GM23338 (cell line): Measurements from ENCODE around the gene WDR76. TPM values are rescaled to one million over a fixed set of nuclear protein-coding genes. Genes with fewer than 3 reads are reported as not detected.

Source experiments
- ATAC-seq: fragments of 200-7000 bp; cut with Tn5 transposase; 3 replicates; pipeline ENCODE4 v1.9.1; 2020
- DNase-seq: peaks from one replicate; pipeline ENCODE4 v3.0.0-alpha.2; 2015; ENCODE audit warnings: low spot score
- H2AFZ ChIP-seq: fragments of 200-600 bp; sonication (generic); 2 replicates; pipeline ENCODE4 v1.8.0; 2016; ENCODE audit warnings: antibody characterized with exemption, mild to moderate bottlenecking, moderate library complexity
- H3F3A ChIP-seq: fragments of 200-600 bp; sonication (generic); replicated peaks from 2 replicates; pipeline ENCODE4 v1.8.0; 2017; ENCODE audit warnings: antibody characterized with exemption, mixed run types, low read depth
- H3K27ac ChIP-seq: fragments of 200-600 bp; sonication (generic); 2 replicates; pipeline ENCODE4 v1.6.1; 2016; ENCODE audit warnings: low read depth
- H3K27me3 ChIP-seq: fragments of 200-600 bp; sonication (generic); 2 replicates; pipeline ENCODE4 v1.8.0; 2016; ENCODE audit warnings: mild to moderate bottlenecking, mixed run types, moderate library complexity; ENCODE audit not compliant: insufficient read depth
- H3K36me3 ChIP-seq: fragments of 200-600 bp; sonication (generic); 2 replicates; pipeline ENCODE4 v1.8.0; 2016; ENCODE audit warnings: mild to moderate bottlenecking; ENCODE audit not compliant: insufficient read depth
- H3K4me1 ChIP-seq: fragments of 200-600 bp; sonication (generic); 2 replicates; pipeline ENCODE4 v1.8.0; 2016; ENCODE audit warnings: mild to moderate bottlenecking, moderate library complexity; ENCODE audit not compliant: insufficient read depth
- H3K4me2 ChIP-seq: fragments of 200-600 bp; sonication (generic); 2 replicates; pipeline ENCODE4 v1.7.1; 2017; ENCODE audit warnings: mixed run types
- H3K4me3 ChIP-seq: fragments of 200-600 bp; sonication (generic); 2 replicates; pipeline ENCODE4 v1.6.1; 2016; ENCODE audit warnings: mixed run types
- H3K79me2 ChIP-seq: fragments of 200-600 bp; sonication (generic); replicated peaks from 2 replicates; pipeline ENCODE4 v1.8.0; 2017; ENCODE audit warnings: mild to moderate bottlenecking; ENCODE audit not compliant: insufficient read depth
- H3K9me2 ChIP-seq: fragments of 200-600 bp; sonication (generic); 2 replicates; pipeline ENCODE4 v1.8.0; 2017; ENCODE audit not compliant: insufficient read depth
- H4K20me1 ChIP-seq: fragments of 200-600 bp; sonication (generic); replicated peaks from 2 replicates; pipeline ENCODE4 v1.8.0; 2017; ENCODE audit warnings: mild to moderate bottlenecking; ENCODE audit not compliant: insufficient read depth
- H3K27ac Mint-ChIP-seq: 2 replicates; pipeline ENCODE4 v1.8.0; 2020; ENCODE audit warnings: inconsistent platforms, mild to moderate bottlenecking, moderate library complexity, mixed read lengths
- H3K27me3 Mint-ChIP-seq: 3 replicates; pipeline ENCODE4 v1.8.0; 2022; ENCODE audit warnings: low read depth, mild to moderate bottlenecking, moderate library complexity, mixed read lengths, inconsistent platforms; ENCODE audit not compliant: insufficient read depth, poor library complexity
- H3K36me3 Mint-ChIP-seq: 3 replicates; pipeline ENCODE4 v1.8.0; 2021; ENCODE audit warnings: low read depth, mild to moderate bottlenecking, inconsistent platforms, moderate library complexity, mixed read lengths
- H3K4me1 Mint-ChIP-seq: 3 replicates; pipeline ENCODE4 v1.8.0; 2020; ENCODE audit warnings: mild to moderate bottlenecking, inconsistent platforms, mixed read lengths
- H3K4me3 Mint-ChIP-seq: 3 replicates; pipeline ENCODE4 v1.8.0; 2021; ENCODE audit warnings: moderate library complexity, mild to moderate bottlenecking, inconsistent platforms, mixed read lengths
- H3K9me3 Mint-ChIP-seq: 3 replicates; pipeline ENCODE4 v1.8.0; 2020; ENCODE audit warnings: moderate library complexity, mild to moderate bottlenecking, inconsistent platforms, mixed read lengths
- CREB1 ChIP-seq: fragments of 250-450 bp; sonication (Bioruptor Pico); IDR thresholded peaks from 2 replicates; pipeline ENCODE4 v1.5.0; 2020; ENCODE audit warnings: low read depth, mild to moderate bottlenecking, moderate library complexity
- CTCF ChIP-seq, 2 experiments: fragments of 200-600 bp in 1 of 2; sonication (generic) in 1 of 2; conservative IDR thresholded peaks; 2 replicates each; pipeline versions ENCODE4 v1.5.1 to v1.6.1; 2016 to 2017; ENCODE audit warnings: antibody characterized with exemption in 2 of 2, low read depth in 2 of 2, mild to moderate bottlenecking in 2 of 2, moderate library complexity in 1 of 2
- ETS1 ChIP-seq: IDR thresholded peaks from 2 replicates; pipeline ENCODE4 v1.6.1; 2016; ENCODE audit warnings: antibody characterized with exemption
- EZH2 ChIP-seq: fragments of 200-600 bp; sonication (generic); IDR thresholded peaks from one replicate; pipeline ENCODE4 v1.8.0; 2017; ENCODE audit warnings: antibody characterized with exemption, mild to moderate bottlenecking, low read depth; ENCODE audit not compliant: unreplicated experiment
- EZH2phosphoT487 ChIP-seq: fragments of 200-600 bp; sonication (generic); IDR thresholded peaks from one replicate; pipeline ENCODE4 v1.8.1; 2018; ENCODE audit warnings: antibody characterized with exemption; ENCODE audit not compliant: unreplicated experiment
- JUNB ChIP-seq: IDR thresholded peaks from one replicate; pipeline ENCODE4 v1.6.1; 2016; ENCODE audit warnings: antibody characterized with exemption; ENCODE audit not compliant: unreplicated experiment
- NANOG ChIP-seq: IDR thresholded peaks from 2 replicates; pipeline ENCODE4 v1.6.1; 2016; ENCODE audit warnings: antibody characterized with exemption, borderline replicate concordance
- POLR2AphosphoS5 ChIP-seq: IDR thresholded peaks from 2 replicates; pipeline ENCODE4 v1.6.1; 2016; ENCODE audit warnings: antibody characterized with exemption, low read depth
- ZNF114 ChIP-seq: fragments of 250-450 bp; sonication (Bioruptor Pico); IDR thresholded peaks from 2 replicates; pipeline ENCODE4 v1.5.0; 2020; ENCODE audit warnings: mild to moderate bottlenecking, moderate library complexity
- ZNF331 ChIP-seq: fragments of 250-450 bp; sonication (Bioruptor Pico); IDR thresholded peaks from 2 replicates; pipeline ENCODE4 v1.5.0; 2020; ENCODE audit warnings: low read depth, mild to moderate bottlenecking, moderate library complexity
- polyA plus RNA-seq: library from polyadenylated mRNA; unstranded; fragments of >200 nt; fragmentation: Nextera tagmentation; extraction: Ambion mirVana; gene quantifications from 2 replicates; pipeline ENCODE4 v1.2.1, GENCODE V29; 2016
- total RNA-seq: library from RNA; depleted of rRNA; stranded (reverse); fragments of >200 nt; shearing (Covaris generic); gene quantifications from 2 replicates; pipeline ENCODE4 v1.2.3, GENCODE V29; 2014
- TF ChIP-seq, protein P1 (sequence below): IDR thresholded peaks from one replicate; pipeline ENCODE4 v1.6.1; 2018; ENCODE audit warnings: antibody characterized with exemption; ENCODE audit not compliant: unreplicated experiment

Gene WDR76
- total and polyA plus RNA-seq, 2 experiments from 2014 or later, result 9.7 to 17.8 TPM

DNA sequence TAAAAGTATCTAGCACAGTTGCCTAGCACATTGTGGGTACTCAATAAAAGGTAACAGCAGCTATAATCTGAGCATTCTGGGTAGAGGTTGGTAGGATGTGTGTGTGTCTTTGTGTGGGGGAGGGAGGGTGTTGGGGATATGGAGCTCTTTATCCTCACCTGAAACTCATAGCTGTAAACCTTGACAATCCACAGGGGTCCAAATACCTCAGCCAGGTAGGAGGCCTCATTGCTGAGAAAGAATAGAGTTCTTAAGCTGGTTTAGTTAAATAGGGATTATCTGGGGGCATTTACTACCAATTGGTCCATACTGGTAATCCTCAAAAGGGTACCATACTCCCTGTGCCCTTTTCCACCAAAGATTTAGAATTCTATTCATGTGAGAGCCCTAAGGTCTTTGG lies 30.8 kb upstream of the WDR76 start (continued):
- TF ChIP-seq EZH2 (no peak), NANOG (no peak), JUNB (no peak), ZNF331 (CRISPR knock-in tag) (no peak), ETS1 (no peak), ZNF114 (CRISPR knock-in tag) (no peak), POLR2AphosphoS5 (no peak), CTCF (conservative IDR thresholded peaks at IDR 0.05; ENCODE audit: low read depth in 2 of 2) (no peak), CREB1 (CRISPR knock-in tag) (no peak), EZH2phosphoT487 (no peak)
- TF ChIP-seq, protein P1, sequence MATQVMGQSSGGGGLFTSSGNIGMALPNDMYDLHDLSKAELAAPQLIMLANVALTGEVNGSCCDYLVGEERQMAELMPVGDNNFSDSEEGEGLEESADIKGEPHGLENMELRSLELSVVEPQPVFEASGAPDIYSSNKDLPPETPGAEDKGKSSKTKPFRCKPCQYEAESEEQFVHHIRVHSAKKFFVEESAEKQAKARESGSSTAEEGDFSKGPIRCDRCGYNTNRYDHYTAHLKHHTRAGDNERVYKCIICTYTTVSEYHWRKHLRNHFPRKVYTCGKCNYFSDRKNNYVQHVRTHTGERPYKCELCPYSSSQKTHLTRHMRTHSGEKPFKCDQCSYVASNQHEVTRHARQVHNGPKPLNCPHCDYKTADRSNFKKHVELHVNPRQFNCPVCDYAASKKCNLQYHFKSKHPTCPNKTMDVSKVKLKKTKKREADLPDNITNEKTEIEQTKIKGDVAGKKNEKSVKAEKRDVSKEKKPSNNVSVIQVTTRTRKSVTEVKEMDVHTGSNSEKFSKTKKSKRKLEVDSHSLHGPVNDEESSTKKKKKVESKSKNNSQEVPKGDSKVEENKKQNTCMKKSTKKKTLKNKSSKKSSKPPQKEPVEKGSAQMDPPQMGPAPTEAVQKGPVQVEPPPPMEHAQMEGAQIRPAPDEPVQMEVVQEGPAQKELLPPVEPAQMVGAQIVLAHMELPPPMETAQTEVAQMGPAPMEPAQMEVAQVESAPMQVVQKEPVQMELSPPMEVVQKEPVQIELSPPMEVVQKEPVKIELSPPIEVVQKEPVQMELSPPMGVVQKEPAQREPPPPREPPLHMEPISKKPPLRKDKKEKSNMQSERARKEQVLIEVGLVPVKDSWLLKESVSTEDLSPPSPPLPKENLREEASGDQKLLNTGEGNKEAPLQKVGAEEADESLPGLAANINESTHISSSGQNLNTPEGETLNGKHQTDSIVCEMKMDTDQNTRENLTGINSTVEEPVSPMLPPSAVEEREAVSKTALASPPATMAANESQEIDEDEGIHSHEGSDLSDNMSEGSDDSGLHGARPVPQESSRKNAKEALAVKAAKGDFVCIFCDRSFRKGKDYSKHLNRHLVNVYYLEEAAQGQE, result no peak

- peaks cover 42% of the 10 kb centered on the region for H3K4me1 ChIP-seq
- no peak overlapping the region for H3K4me2 ChIP-seq
- no peaks in the 10 kb centered on the region for H3K9me3 Mint-ChIP-seq
- H3F3A ChIP-seq, result peaks cover 39% of the 10 kb centered on the region
- peaks cover 32% of the 10 kb centered on the region for H3K27me3 Mint-ChIP-seq
- H3K36me3 ChIP-seq, result peaks cover 21% of the 10 kb centered on the region
- H3K4me1 Mint-ChIP-seq, result peaks cover 61% of the 10 kb centered on the region
- no peak overlapping the region for H2AFZ ChIP-seq
- DNase-seq (no peak), ATAC-seq (no peak)
- H3K27me3 ChIP-seq, result no peaks in the 10 kb centered on the region
- H3K9me2 ChIP-seq, result no peaks in the 10 kb centered on the region
- peak overlapping the region; percentile 62; the same call in 1 of the 2 replicates for H3K27ac ChIP-seq
- peaks cover 28% of the 10 kb centered on the region for H3K79me2 ChIP-seq
- H3K4me3 Mint-ChIP-seq, result no peak overlapping the region; the same call in 2 of the 3 replicates
- H3K36me3 Mint-ChIP-seq, result peaks cover 84% of the 10 kb centered on the region
- no peak overlapping the region for H3K4me3 ChIP-seq
- peak overlapping the region; percentile 5 for H3K27ac Mint-ChIP-seq
- peaks cover 19% of the 10 kb centered on the region; the same call in 1 of the 2 replicates for H4K20me1 ChIP-seq
- TF ChIP-seq CTCF (conservative IDR thresholded peaks at IDR 0.05; ENCODE audit: low read depth in 2 of 2), result no peak
These were observed 30.2 kb upstream of the WDR76 start for GRCh38 chr15:43796566-43796965.
